ENCODE data around the gene ANKMY1.

GRCh38 chr2:240506406-240507059 is 51.3 kb downstream of the ANKMY1 start:
- TF ChIP-seq EZH2 (IDR thresholded peaks at IDR 0.05; ENCODE audit: insufficient read depth, poor library complexity, severe bottlenecking) (no peak), EZH2phosphoT487 (IDR thresholded peaks at IDR 0.05; ENCODE audit: insufficient read depth, low read depth) (no peak)
